Hypothalamus (tissue), 51 donors: ENCODE results near the gene SCTR.
"Not testable (repeated sequence)": the region's sequence is repeated elsewhere in the genome, so short reads cannot be mapped to it uniquely, and the experiment has no call there.

Experiments used
- DNase-seq, 51 donors: peaks; one replicate each; lab custom pipeline; 2025; lab: John Stamatoyannopoulos, UW

Gene SCTR

DNA sequence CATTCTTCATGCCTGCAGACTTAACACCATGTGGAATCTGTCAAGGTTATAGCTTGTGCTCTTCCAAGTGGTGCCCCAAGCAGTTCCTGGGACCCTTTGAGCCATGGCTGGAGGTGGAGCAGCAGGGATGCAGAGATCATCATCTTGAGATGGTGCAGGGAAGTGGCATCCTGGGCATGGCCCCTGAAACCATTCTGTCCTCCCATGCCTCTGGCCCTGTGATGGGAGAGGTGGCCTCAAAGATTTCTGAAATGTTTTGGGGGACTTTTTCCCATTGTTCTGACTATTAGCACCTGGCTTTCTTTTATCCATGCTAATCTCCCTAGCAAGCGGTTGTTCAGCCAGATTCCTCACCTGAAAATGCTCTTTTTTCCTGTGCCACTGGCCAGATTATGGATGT lies 103.0 kb downstream of the SCTR start:
- no peak for DNase-seq

DNA sequence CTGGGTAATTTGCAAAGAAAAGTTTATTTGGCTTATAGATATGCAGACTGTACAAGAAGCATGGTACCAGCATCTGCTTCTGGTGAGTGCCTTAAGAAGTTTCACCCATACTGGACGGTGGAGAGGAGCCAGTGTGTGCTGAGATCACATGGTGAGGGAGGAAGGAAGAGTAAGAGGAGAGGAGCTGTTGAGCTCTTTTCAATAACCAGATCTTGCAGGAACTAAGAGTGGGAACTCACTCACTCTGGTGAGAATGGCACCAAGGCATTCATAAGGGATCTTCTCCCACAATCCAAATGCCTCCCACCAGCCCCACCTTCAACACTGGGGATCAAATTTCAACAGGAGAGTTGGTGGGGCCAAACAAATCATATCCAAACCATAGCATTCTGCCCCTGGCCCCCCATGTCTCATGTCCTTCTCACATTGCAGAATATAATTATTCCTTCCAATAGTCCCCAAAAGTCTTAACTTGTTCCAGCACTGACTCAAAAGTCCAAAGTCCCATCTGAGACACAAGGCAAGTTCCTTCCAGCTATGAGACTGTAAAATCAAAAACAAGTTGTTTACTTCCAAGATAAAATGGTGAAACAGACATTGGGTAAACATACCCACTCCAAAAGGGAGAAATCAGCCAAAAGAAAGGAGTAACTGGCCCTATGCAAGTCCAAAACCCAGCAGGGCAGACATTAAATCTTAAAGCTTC lies 104.3 kb downstream of the SCTR start:
- DNase-seq: no peak

DNA sequence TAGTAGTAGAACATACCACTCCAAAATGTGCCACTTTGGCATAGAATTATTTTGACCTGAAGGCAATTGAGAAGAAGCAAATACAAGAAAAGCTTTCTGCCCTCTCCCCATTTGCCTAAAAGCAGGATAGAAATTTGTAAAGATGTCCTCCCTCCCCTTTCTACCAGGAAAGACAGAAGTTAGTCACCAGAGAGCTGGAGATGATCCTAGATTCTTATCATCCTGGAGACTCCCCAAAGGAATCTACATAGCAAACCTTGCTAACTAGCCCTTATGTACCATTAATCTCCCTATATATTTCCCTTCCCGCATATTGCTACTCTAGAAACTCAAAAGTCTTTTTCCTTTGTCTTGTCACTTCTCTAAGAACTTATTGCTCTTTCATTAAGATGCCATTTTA lies 105.2 kb downstream of the SCTR start:
- DNase-seq: no peak

DNA sequence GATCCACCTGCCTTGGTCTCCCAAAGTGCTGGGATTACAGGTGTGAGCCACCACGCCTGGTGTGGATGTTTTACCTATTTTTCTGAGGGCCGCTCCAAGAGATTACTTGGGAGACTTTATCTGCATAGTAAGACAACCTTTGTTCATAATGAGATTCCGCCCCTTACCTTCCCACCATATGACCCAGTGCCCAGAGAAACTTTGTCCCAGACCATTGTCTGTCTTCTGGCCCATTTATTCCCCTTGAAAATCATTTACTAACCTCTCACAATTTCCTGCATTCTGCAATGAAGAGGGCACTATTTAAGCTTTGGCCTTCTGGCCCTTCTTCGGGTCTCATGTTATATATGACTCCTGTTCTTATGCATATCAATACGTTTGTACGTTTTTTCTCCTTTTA lies 106.4 kb downstream of the SCTR start:
- DNase-seq: no peak

DNA sequence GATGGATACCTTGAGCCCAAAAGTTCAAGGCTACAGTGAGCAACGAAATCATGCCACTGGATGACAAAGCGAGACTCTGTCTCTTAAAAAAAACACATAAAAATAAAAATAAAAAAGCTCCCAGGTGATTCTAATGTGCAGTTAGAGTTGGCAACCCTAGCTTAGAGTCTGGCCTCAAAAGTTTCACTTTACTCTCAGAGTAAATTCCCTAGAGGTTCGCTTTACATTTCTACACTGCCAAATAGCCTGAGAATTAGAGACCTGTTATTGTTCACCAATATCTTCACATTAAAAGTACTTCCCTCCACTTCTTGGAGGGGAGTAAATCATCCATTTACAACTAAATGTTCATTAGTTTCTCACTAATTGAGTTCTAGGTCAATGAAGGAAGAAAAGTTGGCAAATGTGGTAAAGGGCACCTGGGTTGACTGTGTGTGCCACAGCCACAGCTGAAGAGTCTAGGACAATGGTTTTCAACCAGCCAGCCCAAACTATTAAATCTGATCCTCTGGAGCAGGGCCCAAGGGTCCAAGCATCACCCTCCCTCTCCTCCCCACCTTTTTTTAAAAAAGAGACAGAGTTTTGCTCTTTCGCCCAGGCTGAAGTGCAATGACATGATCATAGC lies 107.9 kb downstream of the SCTR start:
- DNase-seq: no peak

DNA sequence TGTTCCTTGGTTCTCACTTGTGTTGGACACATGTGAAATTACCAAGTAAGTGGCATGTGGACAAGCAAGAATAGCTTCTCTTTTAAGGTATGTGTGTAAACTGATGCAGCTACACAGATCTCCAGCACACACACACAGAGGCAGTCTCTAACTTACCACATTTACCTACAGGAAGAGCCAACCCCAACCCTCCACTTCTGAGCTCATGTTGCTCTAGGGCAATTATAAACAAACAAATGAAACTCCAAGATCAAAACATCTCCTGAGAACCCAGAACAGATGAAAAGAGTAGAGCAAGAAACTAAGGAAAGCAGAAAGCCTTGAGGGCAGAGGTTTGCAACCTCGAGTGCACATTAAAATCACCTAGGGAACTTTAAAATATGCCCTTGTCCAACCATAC lies 108.7 kb downstream of the SCTR start:
- no peak for DNase-seq

DNA sequence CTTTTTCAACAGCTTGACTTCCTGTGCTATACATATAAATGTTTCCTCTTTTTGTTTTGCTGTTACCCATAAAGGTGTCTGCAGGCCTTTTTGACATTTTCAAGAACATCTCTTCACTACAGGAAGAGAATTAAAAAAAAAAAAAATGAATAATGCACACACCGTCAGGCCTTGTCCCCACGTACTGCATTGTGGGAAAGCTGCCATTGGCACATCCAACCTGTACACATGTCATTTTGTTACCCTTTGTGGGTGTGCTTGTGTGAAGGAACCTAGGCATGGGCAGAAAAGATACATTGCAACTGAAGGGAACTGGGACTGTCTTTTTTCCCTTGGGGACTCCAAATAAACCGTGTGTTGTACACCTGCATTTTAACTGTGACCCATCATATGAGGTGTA lies 109.4 kb downstream of the SCTR start:
- no peak for DNase-seq

DNA sequence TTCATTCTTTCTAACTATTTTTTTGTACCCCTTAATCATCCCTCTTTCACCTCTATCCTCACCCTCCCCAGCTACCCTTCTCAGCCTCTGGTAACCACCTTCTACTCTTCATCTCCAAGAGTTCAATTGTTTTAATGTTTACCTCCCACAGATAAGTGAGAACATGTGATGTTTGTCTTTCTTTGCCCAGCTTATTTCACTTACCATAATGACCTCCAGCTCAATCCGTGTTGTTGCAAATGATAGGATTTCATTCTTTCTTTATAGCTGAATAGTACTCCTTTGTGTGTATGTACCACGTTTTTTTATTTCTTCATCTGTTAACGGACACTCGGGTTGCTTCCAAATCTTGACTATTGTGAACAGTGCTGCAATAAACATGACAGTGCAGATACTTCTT lies 114.8 kb downstream of the SCTR start:
- DNase-seq: no peak

DNA sequence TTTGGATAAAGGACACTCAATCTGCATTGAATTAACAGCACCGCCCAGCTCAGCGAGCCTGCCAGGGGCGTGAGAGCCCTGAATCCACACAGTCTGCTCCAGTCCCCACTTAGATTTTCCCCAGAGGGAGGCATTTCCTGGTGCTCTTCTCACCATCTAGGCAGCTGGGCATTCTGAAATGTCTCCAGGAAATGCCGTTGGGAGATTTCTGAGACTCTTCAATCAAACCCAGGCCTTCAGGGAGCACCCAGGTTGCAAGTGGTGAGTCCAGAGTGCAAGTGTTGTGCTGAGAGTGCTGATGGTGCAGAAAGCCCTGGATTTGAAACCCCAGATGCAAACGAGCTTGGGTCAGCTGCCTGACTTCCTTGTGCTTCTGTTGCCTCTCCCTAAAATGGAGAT lies 116.1 kb downstream of the SCTR start:
- no peak for DNase-seq

DNA sequence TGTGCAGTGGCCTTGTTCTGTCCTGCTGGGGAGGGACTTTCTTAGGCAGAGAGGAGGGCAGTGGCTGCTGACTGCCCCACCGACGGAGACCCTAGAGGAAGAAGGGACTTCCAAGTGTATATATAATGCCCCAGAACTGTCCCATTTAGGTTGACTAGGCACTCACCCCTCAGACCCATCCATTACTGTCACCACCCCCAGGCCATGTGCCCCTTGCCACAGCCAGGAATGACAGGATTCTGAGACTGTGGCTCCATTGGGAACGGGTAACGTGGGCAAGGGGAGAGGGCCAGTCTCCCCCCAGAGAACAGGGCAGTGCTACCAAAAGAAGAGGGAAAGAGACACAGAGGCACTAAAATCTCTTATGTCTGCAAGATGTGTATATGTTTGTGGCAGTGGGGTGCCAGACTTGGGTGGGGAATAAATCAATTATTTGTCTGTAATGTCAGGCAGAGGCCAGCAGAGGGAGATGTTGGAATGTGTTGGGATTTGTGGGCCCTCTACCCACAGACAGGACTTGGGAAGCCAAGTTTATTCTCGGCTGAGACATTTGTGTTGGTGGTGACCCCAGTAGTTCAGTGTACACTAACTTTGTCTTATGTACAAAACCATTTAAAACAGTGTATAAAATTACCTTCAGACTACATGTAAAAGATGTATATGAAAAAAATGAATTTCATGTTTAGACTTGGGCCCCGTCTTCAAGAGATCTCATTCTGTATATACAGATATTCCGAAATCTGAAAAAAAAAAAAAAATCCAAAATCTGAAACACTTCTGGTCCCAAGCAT lies 116.7 kb downstream of the SCTR start:
- DNase-seq: peak in 21 of 51 donors; percentile 10 to 62 (median 31)

DNA sequence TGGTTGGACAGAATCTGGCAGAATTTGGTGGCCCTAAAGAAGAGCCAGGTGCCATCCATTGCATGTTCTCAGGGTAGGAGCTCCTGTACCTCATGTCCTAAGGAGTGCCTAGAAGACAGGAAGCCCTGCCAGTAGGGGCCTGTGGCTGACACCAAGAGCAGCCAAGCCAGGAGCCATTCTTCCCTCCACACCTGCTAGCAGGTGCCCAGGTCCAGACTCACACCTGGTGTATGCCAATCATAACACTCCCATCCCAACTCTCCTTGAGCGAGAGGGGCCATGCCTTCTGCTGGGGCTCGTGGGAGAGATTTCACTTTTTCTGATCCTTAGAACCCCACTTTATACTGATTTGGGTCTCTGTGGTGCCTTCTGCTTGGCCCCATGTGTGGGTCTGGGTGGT lies 119.1 kb downstream of the SCTR start:
- DNase-seq: no peak

DNA sequence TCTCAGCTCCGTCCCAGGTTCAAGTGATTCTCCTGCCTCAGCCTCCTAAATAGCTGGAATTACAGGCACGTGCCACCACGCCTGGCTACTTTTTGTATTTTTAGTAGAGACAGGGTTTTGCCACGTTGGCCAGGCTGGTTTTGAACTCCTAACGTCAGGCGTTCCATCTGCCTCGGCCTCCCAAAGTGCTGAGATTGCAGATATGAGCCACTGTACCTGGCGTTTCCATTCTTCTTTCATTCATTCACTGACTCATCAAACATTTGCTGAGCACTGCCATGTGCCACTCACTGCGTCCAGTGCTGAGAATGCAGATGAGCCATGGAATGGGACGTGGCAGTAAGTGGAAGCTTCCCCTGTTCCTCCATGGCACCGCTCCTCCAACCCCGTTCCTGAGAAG lies 120.7 kb downstream of the SCTR start:
- not testable (repeated sequence) for DNase-seq

DNA sequence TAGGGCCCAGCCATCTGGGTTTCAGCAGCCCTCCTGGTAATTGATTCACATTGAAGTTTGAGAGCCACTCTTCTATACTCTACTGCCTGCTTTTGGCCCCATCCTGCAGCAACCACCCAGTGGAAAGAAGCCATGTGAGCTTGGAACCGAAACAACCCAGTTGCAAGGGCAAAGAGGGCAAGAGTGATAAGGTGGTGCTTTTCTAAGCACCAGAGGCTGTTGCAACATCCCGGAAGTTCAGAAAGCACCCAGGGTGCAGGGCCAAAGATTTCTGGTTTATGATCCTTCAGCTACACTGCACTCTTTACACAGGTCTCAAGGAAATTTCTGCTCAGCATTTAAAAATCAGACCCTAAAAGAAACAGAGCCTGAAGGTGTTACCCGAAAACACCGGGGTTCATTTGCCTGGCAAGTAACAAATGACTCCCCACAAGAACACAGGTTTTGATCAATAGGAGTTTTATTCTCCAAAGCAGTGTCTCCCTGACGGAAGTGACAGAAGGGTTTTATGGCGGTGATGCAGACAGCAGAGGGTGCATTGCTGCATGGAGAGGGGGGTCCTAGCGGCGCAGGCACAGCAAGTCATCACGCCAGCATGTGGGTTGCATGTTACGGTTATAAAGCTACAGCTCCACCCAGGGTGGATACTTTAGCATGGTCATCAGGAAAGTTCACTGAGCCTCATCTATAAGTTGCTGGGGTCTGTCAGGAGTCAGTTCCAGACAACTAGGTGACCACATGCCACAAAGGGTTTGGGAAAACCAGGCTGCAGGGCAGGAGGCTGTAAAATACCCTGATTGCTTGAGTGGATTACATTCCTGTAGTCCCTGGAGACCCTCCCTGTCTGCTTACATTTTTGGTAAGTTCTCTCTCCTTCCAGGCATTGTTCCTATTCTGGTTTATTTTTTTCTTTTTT lies 121.4 kb downstream of the SCTR start:
- DNase-seq: no peak

DNA sequence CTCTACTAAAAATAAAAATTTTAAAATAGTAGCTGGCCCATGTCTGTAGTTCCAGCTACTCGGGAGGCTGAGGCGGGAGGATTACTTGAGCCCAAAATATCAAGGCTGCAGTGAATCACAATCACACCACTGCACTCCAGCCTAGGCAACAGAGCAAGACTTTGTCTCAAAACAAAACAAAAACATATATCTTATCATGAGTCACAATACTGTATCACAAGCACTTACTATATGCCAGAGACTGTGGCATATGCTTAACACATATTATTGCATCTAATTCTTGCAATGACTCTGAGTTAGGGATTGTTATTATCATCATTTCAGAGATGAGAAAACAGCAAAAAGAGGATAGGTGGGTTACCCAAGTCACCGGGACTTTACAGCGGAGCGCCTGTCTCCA lies 122.2 kb downstream of the SCTR start:
- DNase-seq: no peak

DNA sequence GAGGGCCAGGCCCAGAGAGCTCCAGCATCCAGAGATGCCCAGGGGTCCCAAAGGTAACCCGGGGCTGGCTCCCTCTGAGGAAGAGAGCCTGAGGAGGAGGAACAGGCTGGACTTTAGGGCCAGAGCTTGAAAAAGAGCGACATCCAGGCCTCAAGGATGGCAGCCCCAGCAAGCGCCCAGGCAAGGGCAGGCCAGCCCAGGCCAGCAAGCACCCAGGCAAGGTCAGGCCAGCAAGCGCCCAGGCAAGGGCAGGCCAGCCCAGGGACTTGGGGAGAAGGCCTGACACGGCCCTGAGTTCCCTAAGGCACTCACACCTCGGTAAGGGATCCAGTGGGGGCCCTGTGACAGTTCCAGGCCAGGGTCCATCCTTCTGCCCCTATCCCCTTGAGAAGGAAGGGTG lies 127.1 kb downstream of the SCTR start:
- no peak for DNase-seq

DNA sequence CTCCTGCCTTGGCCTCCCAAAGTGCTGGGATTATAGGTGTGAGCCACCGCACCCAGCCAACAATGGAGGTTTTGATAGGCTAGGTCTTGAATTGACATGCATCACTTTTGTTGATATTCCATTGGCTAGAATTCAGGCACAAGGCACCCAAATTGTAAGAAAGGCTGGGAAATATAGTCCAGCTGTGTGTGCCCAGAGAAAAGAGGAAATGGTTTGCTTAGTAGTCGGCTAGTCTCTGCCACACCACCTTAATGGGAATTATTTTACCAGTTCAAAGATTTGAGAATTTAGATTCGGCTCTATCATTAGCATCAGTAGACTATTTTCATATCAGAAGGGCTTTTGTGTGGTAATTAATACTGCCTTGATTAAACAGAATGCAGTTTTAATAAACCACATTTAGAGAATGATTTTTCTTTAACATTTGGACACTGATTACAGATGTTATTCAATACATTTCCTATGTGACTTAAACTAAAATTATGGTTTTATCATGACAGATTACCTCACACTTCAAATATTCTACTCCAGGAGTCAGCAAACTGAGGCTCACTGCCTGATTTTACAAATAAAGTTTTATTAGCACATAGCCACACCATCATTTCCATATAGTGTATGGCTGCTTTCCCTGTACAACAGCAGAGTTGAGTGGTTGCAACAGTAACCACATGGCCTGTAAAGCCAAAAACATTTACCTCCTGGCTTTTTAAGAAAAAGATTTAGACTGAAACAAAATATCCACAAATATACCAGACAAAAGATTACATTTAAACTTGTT lies 130.1 kb downstream of the SCTR start:
- DNase-seq: no peak
